Neural progenitor cell (in vitro differentiated cells): ENCODE data around the gene PHF24. TPM values are rescaled to one million over a fixed set of nuclear protein-coding genes. Genes with fewer than 3 reads are reported as not detected.

Experiments used
- DNase-seq: peaks from one replicate; pipeline ENCODE4 v3.0.0-alpha.2; 2016; ENCODE audit warnings: low spot score
- H2AFZ ChIP-seq: fragments of 200-600 bp; sonication (generic); replicated peaks from 2 replicates; pipeline ENCODE4 v1.6.1; 2016; ENCODE audit warnings: antibody characterized with exemption
- H3F3A ChIP-seq: fragments of 200-600 bp; sonication (generic); 2 replicates; pipeline ENCODE4 v1.6.1; 2016; ENCODE audit warnings: antibody characterized with exemption, low read depth
- H3K27ac ChIP-seq: fragments of 200-600 bp; sonication (generic); 2 replicates; pipeline ENCODE4 v1.5.1; 2016; ENCODE audit warnings: mild to moderate bottlenecking
- H3K27me3 ChIP-seq: fragments of 200-600 bp; sonication (generic); 2 replicates; pipeline ENCODE4 v1.6.1; 2016; ENCODE audit warnings: mild to moderate bottlenecking, moderate library complexity
- H3K36me3 ChIP-seq: fragments of 200-600 bp; sonication (generic); 2 replicates; pipeline ENCODE4 v1.5.1; 2016
- H3K4me1 ChIP-seq: fragments of 200-600 bp; sonication (generic); 2 replicates; pipeline ENCODE4 v1.6.1; 2016; ENCODE audit warnings: mixed run types
- H3K4me2 ChIP-seq: fragments of 200-600 bp; sonication (generic); 2 replicates; pipeline ENCODE4 v1.6.1; 2016
- H3K4me3 ChIP-seq: fragments of 200-600 bp; sonication (generic); 2 replicates; pipeline ENCODE4 v1.5.1; 2016
- H3K79me2 ChIP-seq: fragments of 200-600 bp; sonication (generic); 2 replicates; pipeline ENCODE4 v1.6.1; 2016; ENCODE audit warnings: low read depth
- H3K9ac ChIP-seq: fragments of 200-600 bp; sonication (generic); 2 replicates; pipeline ENCODE4 v1.6.1; 2016
- H3K9me3 ChIP-seq: fragments of 200-600 bp; sonication (generic); 2 replicates; pipeline ENCODE4 v1.5.1; 2016; ENCODE audit warnings: low read depth
- H4K20me1 ChIP-seq: fragments of 200-600 bp; sonication (generic); 2 replicates; pipeline ENCODE4 v1.6.1; 2016; ENCODE audit warnings: low read depth
- H3K27ac Mint-ChIP-seq: 3 replicates; pipeline ENCODE4 v1.8.0; 2021; ENCODE audit warnings: mixed read lengths
- H3K27me3 Mint-ChIP-seq: 2 replicates; pipeline ENCODE4 v1.8.0; 2022; ENCODE audit warnings: low read depth, mild to moderate bottlenecking, inconsistent platforms, moderate library complexity, mixed read lengths; ENCODE audit not compliant: insufficient read depth
- H3K36me3 Mint-ChIP-seq: 3 replicates; pipeline ENCODE4 v1.8.0; 2021; ENCODE audit warnings: mixed read lengths
- H3K4me1 Mint-ChIP-seq: 3 replicates; pipeline ENCODE4 v1.8.0; 2021; ENCODE audit warnings: mixed read lengths
- H3K4me3 Mint-ChIP-seq: 3 replicates; pipeline ENCODE4 v1.8.0; 2021; ENCODE audit warnings: mild to moderate bottlenecking, moderate library complexity, mixed read lengths
- H3K9me3 Mint-ChIP-seq: 3 replicates; pipeline ENCODE4 v1.8.0; 2020; ENCODE audit warnings: mixed read lengths
- CTCF ChIP-seq: fragments of 200-600 bp; sonication (generic); IDR thresholded peaks from 2 replicates; pipeline ENCODE4 v1.5.1; 2017; ENCODE audit warnings: antibody characterized with exemption, mild to moderate bottlenecking
- EZH2 ChIP-seq: fragments of 200-600 bp; sonication (generic); IDR thresholded peaks from 2 replicates; pipeline ENCODE4 v1.6.1; 2017; ENCODE audit warnings: antibody characterized with exemption, mild to moderate bottlenecking, moderate library complexity
- EZH2phosphoT487 ChIP-seq: fragments of 200-600 bp; sonication (generic); IDR thresholded peaks from 2 replicates; pipeline ENCODE4 v1.6.1; 2017; ENCODE audit warnings: antibody characterized with exemption
- total RNA-seq: library from RNA; depleted of rRNA; stranded (reverse); fragments of >200 nt; gene quantifications from 2 replicates; pipeline ENCODE4 v1.2.3, GENCODE V29; 2015; ENCODE audit warnings: low replicate concordance

PHF24 gene
- total RNA-seq, 1 donor from 2014 or later = 1.8 TPM

DNA sequence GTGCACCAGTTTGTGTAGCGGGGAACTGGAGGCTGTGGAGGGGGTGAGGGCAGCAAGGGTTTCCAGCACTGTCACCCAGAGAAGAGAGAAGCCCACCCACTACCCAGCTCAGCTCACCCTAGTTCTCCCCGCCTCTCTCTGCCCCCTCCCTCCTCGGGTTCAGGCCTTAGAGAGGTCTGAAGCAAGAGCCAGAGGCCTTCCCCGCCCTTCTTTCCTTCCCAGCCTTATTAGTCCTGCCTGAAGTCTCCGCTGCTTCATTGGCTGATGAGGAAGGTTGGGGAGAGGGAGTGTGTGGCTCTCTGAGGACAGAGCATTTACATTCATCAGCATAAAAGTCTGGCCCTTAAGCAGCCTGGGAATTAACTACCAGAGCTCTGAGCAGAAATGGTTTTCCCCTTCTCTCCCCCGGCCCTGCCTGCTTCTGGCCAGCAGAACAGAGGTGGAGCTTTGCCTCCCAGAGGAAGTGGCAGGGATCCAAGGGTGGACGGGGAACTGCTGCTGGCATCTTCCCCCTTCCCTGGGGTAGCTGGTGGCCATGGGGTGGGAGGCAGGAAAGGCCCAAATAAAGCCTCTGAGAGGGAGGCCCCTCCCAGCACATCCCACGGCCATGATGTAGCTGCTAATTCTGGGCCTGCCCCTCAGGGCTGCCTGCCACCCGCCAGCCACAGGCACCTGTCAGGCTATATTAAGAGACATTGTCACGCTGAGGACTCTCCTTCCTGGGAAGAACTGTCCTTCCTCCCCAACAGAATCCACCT, 35.6 kb downstream of the PHF24 start:
- Histone ChIP-seq H3K27me3 (no peaks in the 10 kb centered on the region), H4K20me1 (no peaks in the 10 kb centered on the region)
- H3K36me3 Mint-ChIP-seq = peaks cover 23% of the 10 kb centered on the region

GRCh38 chr9:34994260-34994899, 36.3 kb downstream of the PHF24 start:
- DNase-seq = peak; percentile 66
- Histone ChIP-seq H4K20me1 (no peaks in the 10 kb centered on the region), H3K36me3 (no peaks in the 10 kb centered on the region), H3K79me2 (no peaks in the 10 kb centered on the region), H3K4me2 (no peak overlapping the region), H3K9me3 (no peaks in the 10 kb centered on the region), H2AFZ (no peak overlapping the region), H3K4me1 (peaks cover 15% of the 10 kb centered on the region), H3K27me3 (no peaks in the 10 kb centered on the region), H3F3A (peaks cover 13% of the 10 kb centered on the region), H3K27ac (no peak overlapping the region), H3K9ac (no peak overlapping the region), H3K4me3 (no peak overlapping the region)
- H3K4me1 Mint-ChIP-seq = peaks cover 37% of the 10 kb centered on the region
- peak overlapping the region; percentile 59 for H3K27ac Mint-ChIP-seq
- peaks cover 23% of the 10 kb centered on the region for H3K36me3 Mint-ChIP-seq
- H3K9me3 Mint-ChIP-seq = no peaks in the 10 kb centered on the region
- H3K27me3 Mint-ChIP-seq = peaks cover 7% of the 10 kb centered on the region
- TF ChIP-seq EZH2 = no peak
- peak; percentile 72 for TF ChIP-seq CTCF
- TF ChIP-seq EZH2phosphoT487 = no peak
- peak overlapping the region; percentile 6 for H3K4me3 Mint-ChIP-seq

More for the DNA sequence above, 35.6 kb downstream of the PHF24 start:
- Histone ChIP-seq H3K9ac (no peak overlapping the region), H3K9me3 (no peaks in the 10 kb centered on the region), H2AFZ (no peak overlapping the region), H3K36me3 (no peaks in the 10 kb centered on the region), H3F3A (peaks cover 17% of the 10 kb centered on the region), H3K4me3 (no peak overlapping the region), H3K4me1 (peaks cover 15% of the 10 kb centered on the region), H3K79me2 (no peaks in the 10 kb centered on the region), H3K27ac (no peak overlapping the region), H3K4me2 (no peak overlapping the region)
- H3K4me1 Mint-ChIP-seq = peaks cover 43% of the 10 kb centered on the region
- H3K9me3 Mint-ChIP-seq = no peaks in the 10 kb centered on the region
- H3K4me3 Mint-ChIP-seq = no peak overlapping the region
- H3K27ac Mint-ChIP-seq = peak overlapping the region; percentile 59
- no peak for DNase-seq
- peaks cover 7% of the 10 kb centered on the region for H3K27me3 Mint-ChIP-seq
- no peak for TF ChIP-seq EZH2phosphoT487
- TF ChIP-seq CTCF = no peak
- TF ChIP-seq EZH2 = no peak

DNA sequence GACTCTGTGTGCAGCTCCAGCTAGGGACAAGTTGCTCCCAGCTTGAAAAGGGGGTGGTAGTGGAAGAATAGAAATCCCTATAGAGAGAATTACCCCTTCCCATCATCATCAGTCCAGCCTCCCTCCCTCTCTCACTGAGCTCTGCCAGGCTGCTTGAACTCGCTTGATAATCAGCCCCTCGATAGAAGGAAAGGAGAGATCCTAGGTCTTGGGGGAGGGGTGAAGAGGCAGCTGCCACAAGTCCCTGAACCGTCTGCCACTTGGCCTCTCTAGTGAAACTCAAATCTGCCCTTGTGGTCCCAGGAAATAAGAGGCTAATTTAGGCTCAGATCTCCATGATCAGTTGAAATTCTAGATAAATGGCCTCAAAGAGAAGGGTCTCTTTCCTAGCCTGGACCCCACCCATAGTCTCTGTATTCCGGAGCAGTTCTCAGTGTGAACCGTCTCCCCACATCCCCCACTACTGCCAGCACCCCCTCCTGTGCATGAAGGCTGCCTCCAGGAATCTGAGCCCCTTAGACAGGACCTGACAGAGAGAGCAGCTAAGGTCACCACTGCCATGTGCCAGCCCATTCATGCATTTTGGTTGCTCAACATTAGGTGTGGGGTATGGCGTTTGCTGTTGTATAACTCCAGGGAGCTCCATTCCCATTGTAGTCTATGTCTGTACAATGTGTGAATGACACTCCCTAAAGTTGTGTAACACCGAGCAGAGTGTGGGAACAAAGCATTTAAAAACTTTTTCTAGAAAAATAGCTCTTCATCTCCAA, 37.0 kb downstream of the PHF24 start:
- H2AFZ ChIP-seq = no peak overlapping the region
- H3K27ac ChIP-seq = no peak overlapping the region
- peaks cover 13% of the 10 kb centered on the region for H3F3A ChIP-seq
- Mint-ChIP-seq H3K4me3 (no peak overlapping the region), H3K4me1 (peaks cover 36% of the 10 kb centered on the region), H3K36me3 (peaks cover 23% of the 10 kb centered on the region), H3K27me3 (peaks cover 7% of the 10 kb centered on the region), H3K27ac (no peak overlapping the region), H3K9me3 (no peaks in the 10 kb centered on the region)
- H3K9me3 ChIP-seq = no peaks in the 10 kb centered on the region
- H3K4me3 ChIP-seq = no peak overlapping the region
- no peaks in the 10 kb centered on the region for H4K20me1 ChIP-seq
- no peak overlapping the region for H3K4me2 ChIP-seq
- peaks cover 15% of the 10 kb centered on the region for H3K4me1 ChIP-seq
- no peaks in the 10 kb centered on the region for H3K79me2 ChIP-seq
- no peaks in the 10 kb centered on the region for H3K36me3 ChIP-seq
- no peak overlapping the region for H3K9ac ChIP-seq
- no peak for TF ChIP-seq CTCF
- no peak for TF ChIP-seq EZH2
- TF ChIP-seq EZH2phosphoT487 = no peak
- DNase-seq = no peak
- no peaks in the 10 kb centered on the region for H3K27me3 ChIP-seq
